GM18517 (cell line): Measurements from ENCODE around the gene FBXO27.
"Not testable (repeated sequence)": the region's sequence is repeated elsewhere in the genome, so short reads cannot be mapped to it uniquely, and the experiment has no call there.

Source experiments
- ATAC-seq: cut with Tn5 transposase; IDR thresholded peaks from one replicate; pipeline ENCODE4 v1.9.1; 2021; ENCODE audit warnings: mild to moderate bottlenecking, moderate library complexity; ENCODE audit not compliant: unreplicated experiment

Gene FBXO27

DNA sequence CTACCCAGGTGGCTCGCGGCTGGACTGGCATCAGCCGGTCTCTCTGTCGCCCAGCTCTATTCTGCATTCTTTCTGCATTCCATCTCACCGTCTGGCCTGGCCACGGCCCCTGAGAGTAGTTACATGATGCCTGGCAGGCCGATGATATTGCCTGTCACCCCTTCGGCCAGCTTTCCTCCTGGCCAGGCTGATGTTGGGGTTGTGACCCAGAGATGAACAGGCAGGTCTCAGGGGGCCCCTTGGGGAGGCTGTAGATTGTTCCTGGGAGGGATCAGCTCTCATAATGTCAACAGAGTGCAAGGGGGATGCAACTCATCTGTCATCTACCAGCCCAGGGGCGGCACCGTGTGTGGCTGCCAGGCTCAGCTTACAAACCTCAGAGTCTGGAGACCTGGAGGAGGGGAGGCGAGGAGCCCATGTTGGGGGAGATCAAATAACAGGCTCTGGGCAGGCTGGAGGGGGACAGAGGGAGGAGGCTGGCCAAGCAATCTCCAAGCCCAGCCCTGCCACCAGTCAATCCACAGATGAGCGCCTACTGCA, 43.2 kb downstream of the FBXO27 start:
- ATAC-seq, result no peak

DNA sequence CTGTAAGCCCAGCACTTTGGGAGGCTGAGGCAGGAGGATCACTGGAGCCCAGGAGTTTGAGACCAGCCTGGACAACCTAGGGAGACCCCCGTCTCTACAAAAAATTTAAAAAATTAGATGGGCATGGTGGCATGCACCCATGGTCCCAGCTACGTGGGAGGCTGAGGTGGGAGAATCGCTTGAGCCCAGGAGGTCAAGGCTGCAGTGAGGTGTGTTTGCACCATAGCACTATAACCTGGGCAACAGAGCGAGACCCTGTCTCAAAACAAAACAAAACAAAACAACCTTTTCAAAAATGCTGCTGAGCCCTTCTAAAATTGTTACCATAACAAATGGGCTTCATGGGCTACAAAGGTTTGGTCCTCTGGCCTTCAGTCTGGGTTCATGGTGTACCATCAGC, 43.7 kb downstream of the FBXO27 start:
- not testable (repeated sequence) for ATAC-seq

DNA sequence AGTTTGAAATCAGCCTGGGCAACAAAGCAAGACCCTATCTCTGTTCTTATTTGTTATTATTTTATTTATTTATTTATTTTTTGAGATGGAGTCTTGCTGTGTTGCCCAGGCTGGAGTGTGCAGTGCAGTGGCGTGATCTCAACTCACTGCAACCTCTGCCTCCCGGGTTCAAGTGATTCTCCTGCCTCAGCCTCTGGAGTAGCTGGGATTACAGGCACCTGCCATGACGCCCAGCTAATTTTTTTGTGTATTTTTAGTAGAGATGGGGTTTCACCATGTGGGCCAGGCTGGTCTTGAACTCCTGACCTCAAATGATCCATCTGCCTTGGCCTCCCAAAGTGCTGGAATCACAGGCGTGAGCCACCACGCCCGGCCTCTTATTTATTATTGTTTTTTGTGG, 44.6 kb downstream of the FBXO27 start:
- ATAC-seq, result not testable (repeated sequence)

DNA sequence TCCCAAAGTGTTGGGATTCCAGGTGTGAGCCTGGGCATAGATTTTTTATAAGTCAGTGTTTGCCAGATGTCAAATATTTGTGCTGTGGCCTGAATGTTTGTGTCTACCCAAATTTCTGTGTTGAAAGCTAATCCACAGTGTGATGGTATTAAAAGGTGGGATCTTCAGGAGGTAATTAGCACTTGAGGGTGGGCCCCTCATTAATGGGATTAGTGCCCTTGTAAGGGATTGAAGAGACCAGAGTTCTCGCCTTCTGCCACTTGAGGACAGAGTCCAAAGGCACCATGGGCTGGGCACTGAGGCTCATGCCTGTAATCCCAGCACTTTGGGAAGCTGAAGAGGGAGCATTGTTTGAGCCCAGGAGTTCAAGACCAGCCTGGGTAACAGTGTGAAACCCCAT, 47.1 kb downstream of the FBXO27 start:
- ATAC-seq, result no peak

DNA sequence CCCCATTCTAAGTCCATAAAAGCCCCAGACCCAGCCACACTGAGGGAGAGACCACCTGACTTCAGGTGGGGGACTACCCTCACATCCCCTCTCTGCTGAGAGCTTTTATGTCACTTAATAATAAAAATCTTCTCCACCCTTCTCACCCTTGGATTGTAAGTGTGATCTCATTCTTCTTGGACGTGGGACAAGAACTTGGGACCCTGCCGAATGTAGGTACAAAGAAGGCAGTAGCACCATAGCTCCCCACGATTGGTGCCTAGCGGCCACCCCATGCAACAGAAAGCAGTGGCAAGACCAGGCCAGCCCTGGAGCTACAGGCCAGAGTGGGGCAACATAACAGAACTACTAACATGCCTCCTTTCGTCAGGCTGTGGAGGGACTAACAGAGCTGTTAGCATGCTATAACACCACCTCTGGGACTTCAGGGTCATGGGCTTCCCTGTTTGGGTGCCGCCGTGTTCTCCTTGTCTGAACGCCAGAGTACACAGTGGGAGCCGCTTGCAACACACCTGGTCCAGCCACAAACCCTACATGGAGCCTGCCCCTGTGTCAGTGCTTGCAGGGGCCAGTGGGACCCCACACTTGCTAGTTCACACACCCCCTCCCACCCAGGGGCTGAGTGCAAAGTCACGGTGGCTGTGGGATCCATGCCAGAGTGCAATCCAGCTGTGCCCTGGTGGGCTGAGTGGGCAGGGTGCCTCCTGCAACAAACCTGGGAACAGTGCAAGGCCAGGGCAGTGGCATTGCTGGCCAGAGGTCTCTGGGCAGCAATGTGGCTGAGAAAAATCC, 51.6 kb downstream of the FBXO27 start:
- ATAC-seq, result no peak

DNA sequence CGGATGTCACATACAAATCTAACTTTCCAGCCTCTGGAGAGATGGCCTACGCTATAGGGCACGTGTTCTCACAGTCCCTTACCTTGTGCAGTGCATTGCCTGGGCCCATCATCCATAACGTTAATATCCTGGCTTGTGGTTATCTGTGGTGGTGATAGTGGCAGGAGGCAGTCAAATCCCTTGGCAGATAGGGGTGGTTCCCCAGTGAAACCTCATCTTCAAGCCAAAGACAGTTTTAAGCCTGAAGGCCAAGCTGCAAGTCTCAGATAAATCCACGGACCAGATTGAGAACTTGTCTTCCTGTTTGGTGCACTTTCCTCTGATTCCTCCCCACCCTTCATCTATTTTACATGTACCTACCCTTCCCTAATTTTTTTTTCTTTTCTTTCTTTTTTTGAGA, 52.5 kb downstream of the FBXO27 start:
- ATAC-seq, result no peak

DNA sequence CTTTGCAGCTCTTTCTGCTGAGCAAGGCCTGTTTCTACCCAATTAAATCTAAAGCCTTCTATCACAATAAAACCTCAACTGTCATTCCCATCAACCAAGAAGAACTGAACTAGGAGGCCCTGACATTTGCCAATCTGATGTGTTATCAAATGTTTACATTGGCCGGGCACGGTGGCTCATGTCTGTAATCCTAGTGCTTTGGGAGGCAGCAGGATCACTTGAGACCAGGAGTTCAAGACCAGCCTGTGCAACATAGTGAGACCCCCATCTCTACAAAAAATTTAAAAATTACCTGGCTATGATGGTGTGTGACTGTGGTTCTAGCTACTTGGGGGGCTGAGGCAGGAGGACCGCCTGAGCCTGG, 54.0 kb downstream of the FBXO27 start:
- ATAC-seq, result no peak

DNA sequence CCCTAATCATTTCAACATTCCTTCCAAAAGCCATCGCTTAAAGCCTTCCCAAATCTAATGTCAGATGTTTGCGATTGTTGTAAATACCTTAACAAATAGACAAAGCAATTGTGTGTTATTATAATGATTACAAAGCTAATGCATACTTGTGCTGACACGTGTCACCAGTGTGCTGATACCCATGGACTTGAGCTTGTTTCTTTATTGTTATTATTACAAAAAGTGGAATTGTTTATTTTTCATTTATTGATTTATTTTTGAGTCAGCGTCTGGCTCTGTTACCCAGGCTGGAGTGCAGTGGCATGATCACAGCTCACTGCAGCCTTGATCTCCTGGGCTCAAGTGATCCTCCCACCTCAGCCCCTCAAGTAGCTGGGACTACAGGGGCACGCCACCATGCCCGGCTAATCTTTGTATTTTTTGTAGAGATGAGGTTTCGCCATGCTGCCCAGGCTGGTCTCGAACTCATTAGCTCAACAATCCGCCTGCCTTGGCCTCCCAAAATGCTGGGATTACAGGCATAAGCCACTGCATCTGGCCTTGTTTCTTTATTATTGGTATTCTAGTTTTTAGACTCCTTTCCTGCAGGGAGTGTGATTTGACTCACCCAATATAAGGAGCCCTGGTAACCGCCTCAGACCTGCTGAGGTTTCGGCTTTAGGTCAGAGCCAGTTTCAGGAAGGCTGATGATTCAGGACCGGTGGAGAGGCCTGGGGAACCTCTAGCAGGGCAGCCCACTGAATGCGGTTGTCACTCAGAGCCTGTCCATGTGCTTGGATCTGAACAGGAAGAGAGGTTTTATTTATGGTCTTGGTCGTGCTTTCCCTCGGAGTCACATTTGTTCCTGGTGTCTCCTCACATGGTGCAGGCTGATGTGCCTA, 54.7 kb downstream of the FBXO27 start:
- ATAC-seq, result peak; percentile 52

DNA sequence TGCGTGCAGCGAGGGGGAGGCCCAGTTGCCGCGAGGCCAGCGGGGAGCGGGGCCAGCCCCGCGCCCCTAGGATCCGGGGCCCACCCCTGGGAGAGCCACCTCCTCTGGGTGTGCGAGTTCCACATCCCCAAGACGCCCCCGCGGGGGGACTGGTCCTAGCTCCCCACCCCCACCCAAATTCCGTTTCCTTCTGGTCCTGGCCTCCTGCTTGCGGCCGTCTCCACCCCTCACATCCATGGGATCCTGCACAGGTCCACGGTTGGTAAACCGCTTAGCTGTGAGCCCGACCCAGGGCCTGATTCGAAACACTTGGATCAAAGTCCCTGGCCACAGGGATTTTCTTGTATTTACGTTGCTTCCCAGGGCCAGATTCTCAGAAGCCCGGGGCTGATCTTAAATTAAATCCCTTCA, 56.5 kb downstream of the FBXO27 start:
- ATAC-seq, result no peak

DNA sequence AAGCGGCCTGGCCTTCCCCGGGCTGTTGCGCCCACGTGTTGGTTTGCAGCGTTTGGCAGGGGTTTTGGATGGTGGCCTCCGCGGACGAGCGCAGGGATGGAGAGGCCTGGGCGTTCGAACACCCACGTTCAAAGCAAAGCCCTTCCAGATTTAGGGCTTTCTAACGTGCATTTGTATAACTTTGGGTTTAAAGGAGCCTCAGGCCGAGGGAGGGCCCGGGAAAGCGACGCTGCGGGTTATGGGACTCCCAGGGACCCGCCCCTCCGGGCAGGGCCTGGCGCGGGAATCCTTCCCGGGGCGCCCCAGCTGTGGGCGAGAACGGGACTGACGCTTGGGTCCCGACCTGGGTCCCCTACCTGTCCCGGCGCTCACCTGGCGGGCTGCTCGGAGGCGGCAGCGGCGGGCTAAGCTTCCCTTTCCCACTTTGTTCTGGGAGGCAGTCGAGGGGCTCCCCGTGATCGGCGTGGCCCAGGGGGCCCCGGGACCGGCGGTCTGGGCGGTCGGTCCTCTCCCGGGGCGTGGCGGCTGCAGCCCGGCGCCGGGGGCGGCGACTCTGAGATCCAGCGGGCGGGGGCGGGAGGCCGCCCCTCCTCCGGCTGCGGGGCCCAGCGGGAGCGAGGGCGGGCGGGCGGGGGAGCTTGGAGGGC, 57.0 kb downstream of the FBXO27 start, which contains the start of gene FBXO17:
TSS of gene FBXO17 (minus strand) at position 529 of the 647 bp plus-strand sequence. CDS start 25,423 bp downstream, outside the sequence.
- no peak for ATAC-seq

DNA sequence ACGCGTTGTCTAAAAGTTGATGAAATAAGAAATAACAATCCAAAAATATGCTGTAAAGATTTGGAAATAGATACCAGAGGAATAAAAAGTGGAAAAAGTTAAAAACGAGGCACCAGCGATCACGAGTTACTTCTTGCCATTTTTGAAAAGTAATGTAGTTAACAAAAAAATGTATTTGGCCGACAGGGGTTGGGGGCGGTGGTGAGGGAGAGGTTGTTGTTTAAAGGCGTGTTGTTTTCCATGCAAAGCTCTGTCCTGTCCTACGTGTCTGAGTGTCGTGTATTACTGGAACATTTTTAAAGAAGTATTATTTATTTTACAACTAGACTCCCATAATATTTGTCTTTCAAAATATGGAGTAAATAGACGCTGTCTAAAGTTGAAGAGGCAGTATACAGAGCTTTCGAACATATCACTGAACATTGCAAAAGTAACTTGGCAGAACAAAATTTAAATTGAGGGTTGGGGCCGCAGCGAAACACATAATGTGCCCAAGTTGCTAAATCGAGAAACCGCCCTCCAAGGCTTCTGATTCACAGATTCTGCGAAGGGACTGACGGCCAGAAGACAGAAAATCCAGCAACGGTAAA, 57.6 kb downstream of the FBXO27 start:
- ATAC-seq, result no peak
